Lung (tissue), 12 donors: ENCODE measurements around the gene GNAZ. TPM values are rescaled to one million over a fixed set of nuclear protein-coding genes. Genes with fewer than 3 reads are reported as not detected.

Experiments used
- ATAC-seq: fragments of 200-7000 bp; cut with Tn5 transposase; one replicate; pipeline ENCODE4 v1.9.1; 2020; ENCODE audit warnings: moderate number of reproducible peaks; ENCODE audit not compliant: insufficient read depth, low FRiP score
- DNase-seq, 3 donors: peaks; one replicate each; pipeline ENCODE4 v3.0.0-alpha.2; 2013 to 2017
- H3K27ac ChIP-seq, 2 donors: one replicate each; pipeline ENCODE4 v1.5.1; 2013; ENCODE audit warnings: mild to moderate bottlenecking in 2 of 2, moderate library complexity in 2 of 2, control low read depth in 1 of 2, inconsistent platforms in 1 of 2, low read depth in 1 of 2, low read length in 1 of 2
- H3K27me3 ChIP-seq, 3 donors: one replicate each; pipeline ENCODE4 v1.5.1; 2013; ENCODE audit warnings: low read length in 2 of 3; ENCODE audit not compliant: control insufficient read depth in 3 of 3, insufficient read depth in 3 of 3
- H3K36me3 ChIP-seq, 4 donors: one replicate each; pipeline ENCODE4 v1.5.1; 2013; ENCODE audit warnings: low read length in 4 of 4, mild to moderate bottlenecking in 1 of 4, moderate library complexity in 1 of 4; ENCODE audit not compliant: control insufficient read depth in 4 of 4, insufficient read depth in 4 of 4
- H3K4me1 ChIP-seq, 5 donors: one replicate each; pipeline ENCODE4 v1.5.1; 2013; ENCODE audit warnings: low read length in 5 of 5, mild to moderate bottlenecking in 2 of 5, moderate library complexity in 1 of 5; ENCODE audit not compliant: control insufficient read depth in 5 of 5, insufficient read depth in 5 of 5
- H3K4me3 ChIP-seq: one replicate; pipeline ENCODE4 v1.5.1; 2013; ENCODE audit warnings: mild to moderate bottlenecking, control low read depth, moderate library complexity
- H3K9ac ChIP-seq, 2 donors: one replicate each; pipeline ENCODE4 v1.5.1; 2013; ENCODE audit warnings: low read length in 2 of 2, control low read depth in 1 of 2; ENCODE audit not compliant: insufficient read depth in 1 of 2
- H3K9me3 ChIP-seq, 4 donors: one replicate each; pipeline ENCODE4 v1.5.1; 2013; ENCODE audit warnings: low read length in 3 of 4, mild to moderate bottlenecking in 1 of 4, moderate library complexity in 1 of 4; ENCODE audit not compliant: control insufficient read depth in 4 of 4, insufficient read depth in 3 of 4
- CTCF ChIP-seq: IDR thresholded peaks from 2 replicates; pipeline ENCODE4 v1.5.1; 2012; ENCODE audit warnings: mild to moderate bottlenecking; ENCODE audit errors: control extremely low read depth, extremely low read depth
- WGBS, 2 donors: extraction: QIAGEN DNeasy Blood & Tissue Kit; methylation state at CpG; one replicate each; pipeline ENCODE4 v1.1.7; 2013; 5-methylcytosine and 5-hydroxymethylcytosine counted together
- polyA plus RNA-seq, 2 donors: library from polyadenylated mRNA; stranded (reverse); fragments of 200-250 nt; gene quantifications; one replicate each; pipeline ENCODE4 v1.2.1, GENCODE V29; 2013
- total RNA-seq, 2 donors: library from RNA; depleted of rRNA in 1 of 2; stranded (reverse); fragments of >200 nt in 1 of 2; gene quantifications; one replicate each; pipeline ENCODE4 v1.2.1, GENCODE V29; 2014 to 2021
- donor health status: control.
- donor health status: control.
- donor health status: Bipolar disorder and iron deficiency.
- donor health status: healthy.
- donor health status: DM: yes; HTN: yes; CAD: no.

Gene GNAZ
- total and polyA plus RNA-seq, 4 donors: 0.77 to 5.0 (median 2.3) TPM

GRCh38 chr22:23067023-23067650, 3.2 kb upstream of the GNAZ start:
- ATAC-seq: no peak
- Histone ChIP-seq H3K4me1 (peaks cover 0 to 13% (median 0%) of the 10 kb centered on the region in 5 donors), H3K27me3 (peaks cover 0 to 7% (median 0%) of the 10 kb centered on the region in 3 donors), H3K9me3 (no peaks in the 10 kb centered on the region), H3K36me3 (no peaks in the 10 kb centered on the region), H3K4me3 (no peak overlapping the region), H3K9ac (no peak overlapping the region), H3K27ac (no peak overlapping the region)
- no peak for TF ChIP-seq CTCF
- WGBS, 2 donors: 90 to 95% methylated on average over 6 of the region's 6 CpGs
- DNase-seq: no peak

GRCh38 chr22:23067691-23068090, 2.6 kb upstream of the GNAZ start:
- no peak overlapping the region for H3K27ac ChIP-seq
- 73 to 83% methylated on average over 5 of the region's 5 CpGs for WGBS, 2 donors
- H3K9ac ChIP-seq: no peak overlapping the region
- no peaks in the 10 kb centered on the region for H3K36me3 ChIP-seq
- H3K27me3 ChIP-seq: peaks cover 0 to 7% (median 0%) of the 10 kb centered on the region in 3 donors
- ATAC-seq: no peak
- no peak for TF ChIP-seq CTCF
- H3K4me3 ChIP-seq: no peak overlapping the region
- H3K9me3 ChIP-seq: no peaks in the 10 kb centered on the region
- H3K4me1 ChIP-seq: peaks cover 0 to 13% (median 0%) of the 10 kb centered on the region in 5 donors
- peak in 1 of 3 donors; percentile 7 for DNase-seq

- DNase-seq: peak in 1 of 3 donors; percentile 5
- no peak for TF ChIP-seq CTCF
- H3K27ac ChIP-seq: no peak overlapping the region
- H3K9me3 ChIP-seq: no peaks in the 10 kb centered on the region
- 68 to 86% methylated on average over 8 of the region's 8 CpGs for WGBS, 2 donors
- no peaks in the 10 kb centered on the region for H3K36me3 ChIP-seq
- no peak for ATAC-seq
- H3K4me1 ChIP-seq: peaks cover 0 to 13% (median 0%) of the 10 kb centered on the region in 5 donors
- peaks cover 0 to 7% (median 0%) of the 10 kb centered on the region in 3 donors for H3K27me3 ChIP-seq
- no peak overlapping the region for H3K9ac ChIP-seq
- no peak overlapping the region for H3K4me3 ChIP-seq
Measured at GRCh38 chr22:23068096-23068831, 2.1 kb upstream of the GNAZ start.
